ENCODE data around the gene CCDC138.

CCDC138 gene

DNA sequence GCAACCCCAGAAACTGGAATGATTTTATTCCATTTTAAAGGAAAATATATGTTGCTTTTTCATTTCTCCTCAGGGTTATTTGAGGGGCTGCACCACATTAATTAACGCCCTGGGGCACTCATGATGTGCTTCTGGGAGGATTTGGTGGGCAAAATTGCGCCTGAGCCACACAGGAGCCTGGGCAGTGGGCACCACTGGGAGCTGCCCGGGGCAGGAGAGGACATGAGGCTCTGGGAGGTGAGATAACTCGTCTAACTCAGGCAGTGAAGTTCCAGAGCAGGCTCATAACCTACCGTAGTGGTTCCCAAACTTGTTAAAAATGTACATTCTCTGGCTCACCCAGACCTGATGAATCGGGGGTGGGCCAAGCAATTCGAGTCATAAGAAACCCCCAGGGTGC, 134.1 kb downstream of the CCDC138 start:
- no peak for FAIRE-seq

DNA sequence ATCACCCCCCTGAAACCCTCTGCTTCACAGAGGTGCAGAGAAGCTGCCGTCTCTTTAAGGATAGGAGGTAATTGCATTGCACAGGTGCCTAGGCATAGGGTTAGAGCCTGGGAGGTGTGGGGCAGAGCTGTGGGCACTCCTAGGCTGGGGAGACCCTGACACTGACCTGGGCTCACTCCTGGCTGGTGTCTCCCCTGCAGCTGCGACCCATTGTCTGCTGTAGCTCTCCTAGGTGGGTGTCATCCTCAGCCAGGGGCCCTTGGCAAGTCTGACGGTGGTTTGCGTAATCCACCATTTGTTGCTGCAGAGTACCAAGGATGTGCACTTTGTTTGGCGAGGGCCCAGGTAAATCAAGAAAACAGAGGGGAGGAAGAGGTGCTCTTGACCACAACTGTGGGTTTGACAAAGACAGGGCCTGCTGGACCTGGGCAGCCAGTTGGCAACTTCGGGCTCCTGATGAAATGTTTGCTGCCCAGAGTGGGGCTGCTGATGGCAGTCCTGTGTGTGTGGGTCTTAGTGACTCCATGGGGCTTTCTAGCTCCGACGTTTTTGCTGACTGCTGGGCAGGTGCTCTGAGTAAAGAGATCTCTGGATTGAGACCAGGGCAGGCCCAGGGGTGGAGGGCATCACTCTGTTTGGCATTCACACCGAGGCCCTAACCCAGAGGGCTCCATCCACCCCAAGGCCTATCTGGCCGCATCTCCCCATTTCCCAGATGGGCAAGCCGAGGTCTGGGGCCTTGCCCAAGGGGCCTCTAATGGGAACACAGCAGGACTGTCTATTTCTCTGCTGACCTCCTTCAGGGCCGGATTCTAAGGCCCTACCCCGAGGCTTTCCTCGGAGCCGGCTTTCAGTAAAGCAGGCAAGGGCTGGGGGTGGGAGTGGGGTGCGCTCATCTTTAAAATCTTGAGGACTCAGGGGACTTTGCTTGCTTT, 134.8 kb downstream of the CCDC138 start:
- FAIRE-seq: no peak

DNA sequence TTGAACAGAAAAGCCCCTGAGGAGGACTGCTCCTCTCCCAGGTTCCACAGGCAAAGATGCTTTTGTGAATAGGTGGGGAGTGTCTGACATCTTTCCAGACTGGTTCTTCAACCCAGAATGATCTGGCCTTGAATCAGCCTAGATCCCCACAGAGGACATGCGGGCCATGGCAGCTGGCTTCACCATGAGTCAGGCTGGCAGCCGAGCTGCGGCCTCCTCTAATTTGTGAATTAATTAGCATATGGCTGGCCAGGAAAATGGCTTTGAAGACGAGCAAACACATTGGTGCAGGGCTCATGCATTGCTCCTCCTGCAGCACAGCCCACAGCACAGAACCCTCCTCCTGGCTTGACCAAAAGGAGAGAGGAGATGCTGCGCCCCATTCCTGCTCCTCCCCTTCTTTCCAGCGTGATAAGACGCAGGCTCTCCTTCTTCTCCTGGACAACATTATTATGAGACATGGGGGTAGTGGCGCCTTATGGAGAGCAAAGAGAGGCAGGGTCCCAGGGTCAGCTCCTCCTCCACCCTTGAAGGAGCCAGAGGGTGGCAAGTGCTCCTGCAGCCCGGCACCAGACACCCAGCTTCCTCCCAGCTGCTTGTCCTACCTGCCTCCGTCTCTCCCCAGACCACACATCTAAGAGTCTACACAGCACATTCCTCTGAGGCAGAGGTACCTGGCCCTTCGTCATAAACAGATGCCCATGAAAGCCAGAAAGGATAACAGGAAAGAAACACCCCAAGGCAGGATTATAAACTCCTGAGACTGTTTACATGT, 135.8 kb downstream of the CCDC138 start:
- FAIRE-seq: no peak

DNA sequence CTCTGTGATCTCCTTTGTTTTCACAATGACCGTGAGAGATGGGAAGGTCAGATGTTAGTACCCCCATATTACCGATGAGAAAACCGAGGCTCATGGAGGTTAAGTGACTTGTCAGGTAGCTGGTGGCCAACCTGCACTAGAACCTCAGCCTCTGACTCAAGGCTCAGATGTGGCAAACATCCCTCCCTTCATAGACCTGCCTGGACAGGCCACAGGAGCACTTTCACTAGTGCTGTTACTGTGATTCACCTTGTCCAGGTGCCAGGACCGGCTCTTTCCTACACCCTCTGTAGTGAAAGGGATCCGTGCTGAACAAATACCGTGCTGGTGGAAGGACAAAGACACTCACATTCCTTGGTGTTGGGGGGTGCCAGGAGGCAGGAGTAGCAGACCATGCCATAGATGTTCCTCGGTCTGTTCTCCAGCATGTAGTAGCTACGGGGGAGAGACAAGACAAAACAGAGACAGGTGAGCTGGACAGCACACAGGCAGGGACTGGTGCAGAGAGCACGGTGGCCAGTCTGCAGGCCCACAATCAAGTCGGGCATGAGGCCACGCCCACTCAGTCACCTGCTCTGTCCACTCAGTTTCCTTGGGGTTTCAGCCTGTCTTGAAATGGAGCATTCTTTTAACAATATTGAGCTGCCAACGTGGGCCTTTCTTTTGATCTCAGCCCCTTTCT, 136.6 kb downstream of the CCDC138 start:
- FAIRE-seq: no peak

DNA sequence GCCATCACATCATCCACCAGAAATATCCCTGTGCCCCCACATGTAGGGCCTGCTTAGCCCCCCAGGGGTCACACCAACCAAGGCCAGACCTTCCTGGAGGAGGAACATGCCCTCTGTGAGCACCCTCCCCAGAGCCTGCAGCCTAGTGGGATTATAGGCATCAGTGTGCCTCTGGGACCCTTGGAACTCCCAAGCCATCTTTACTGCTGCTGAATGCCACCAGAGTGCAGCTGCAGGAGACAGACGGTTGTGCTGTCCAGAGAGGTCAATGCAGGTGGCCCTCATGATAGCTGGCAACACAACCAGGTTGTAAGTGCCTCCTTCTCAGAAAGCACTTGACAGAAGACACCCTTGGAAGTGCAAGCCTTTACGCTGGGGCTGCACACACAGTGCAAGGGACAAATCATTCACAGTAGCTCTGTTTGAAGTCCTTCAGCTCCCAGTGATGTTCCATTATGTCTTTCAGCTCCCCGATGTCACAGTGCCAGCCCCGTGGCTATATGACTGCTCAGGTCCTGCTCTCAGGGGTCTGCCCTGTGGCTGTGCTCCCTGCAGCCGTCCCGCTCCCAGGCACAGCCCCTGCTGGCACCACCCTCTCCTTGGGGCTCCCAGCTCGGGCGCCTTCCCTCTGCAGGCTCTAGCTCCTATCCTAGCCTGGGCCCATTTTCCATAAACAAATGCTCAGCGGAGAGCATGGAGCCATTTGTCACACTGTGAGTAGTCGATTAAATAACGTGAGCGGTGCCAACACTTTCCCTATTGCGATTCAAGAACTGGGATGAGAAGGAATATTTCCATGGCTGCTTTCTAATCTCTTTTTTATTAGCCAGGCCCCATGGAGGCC, 137.4 kb downstream of the CCDC138 start:
- FAIRE-seq: no peak

DNA sequence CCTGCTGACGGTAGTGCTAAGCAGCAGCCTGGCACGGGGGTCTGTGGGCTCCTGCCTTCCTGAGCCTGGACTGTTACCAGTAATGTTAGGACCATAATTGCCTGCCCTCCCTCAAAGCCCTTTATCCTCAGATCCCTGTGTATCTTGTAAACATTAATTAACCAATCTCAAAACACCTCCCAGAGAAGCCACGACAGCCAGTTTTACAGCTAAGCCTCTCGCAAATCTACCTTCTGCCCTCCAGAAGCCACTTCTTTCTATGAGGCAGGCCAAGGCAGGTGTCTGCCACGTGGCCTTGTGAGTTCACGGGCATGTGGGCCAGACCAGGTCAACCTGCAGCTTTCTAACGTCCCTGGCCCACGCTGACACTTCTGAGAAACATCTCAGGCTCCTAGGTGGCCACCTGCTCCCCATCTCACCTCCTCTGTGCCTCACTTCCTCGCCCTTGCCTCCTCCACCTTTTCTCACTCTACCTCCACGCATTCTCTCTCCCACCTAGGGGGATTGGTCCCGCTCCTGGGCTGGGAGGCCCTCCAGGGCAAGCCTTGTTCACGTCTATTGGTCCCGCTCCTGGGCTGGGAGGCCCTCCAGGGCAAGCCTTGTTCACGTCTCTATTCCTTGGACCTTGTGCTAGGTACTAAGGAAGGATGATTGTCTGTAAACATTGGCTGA, 138.1 kb downstream of the CCDC138 start:
- FAIRE-seq: no peak

DNA sequence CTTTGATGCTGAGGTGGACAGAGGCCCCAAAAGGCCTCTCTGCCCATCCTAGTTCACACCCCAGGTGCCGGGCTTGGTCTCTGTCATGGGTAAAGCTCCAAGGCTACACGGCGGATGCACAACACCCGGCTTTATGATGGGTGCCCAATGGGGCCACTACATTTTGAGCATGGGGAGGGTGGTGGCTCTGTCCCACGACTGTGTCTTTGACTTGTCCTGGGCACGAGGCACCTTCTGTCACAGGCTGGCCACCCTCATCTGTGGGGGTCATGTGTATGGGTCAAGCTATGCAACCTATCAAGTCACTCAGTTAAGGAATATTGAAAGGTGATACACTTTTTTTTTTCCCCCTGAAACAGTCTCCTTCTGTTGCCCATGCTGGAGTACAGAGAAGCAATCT, 138.7 kb downstream of the CCDC138 start:
- FAIRE-seq: no peak

DNA sequence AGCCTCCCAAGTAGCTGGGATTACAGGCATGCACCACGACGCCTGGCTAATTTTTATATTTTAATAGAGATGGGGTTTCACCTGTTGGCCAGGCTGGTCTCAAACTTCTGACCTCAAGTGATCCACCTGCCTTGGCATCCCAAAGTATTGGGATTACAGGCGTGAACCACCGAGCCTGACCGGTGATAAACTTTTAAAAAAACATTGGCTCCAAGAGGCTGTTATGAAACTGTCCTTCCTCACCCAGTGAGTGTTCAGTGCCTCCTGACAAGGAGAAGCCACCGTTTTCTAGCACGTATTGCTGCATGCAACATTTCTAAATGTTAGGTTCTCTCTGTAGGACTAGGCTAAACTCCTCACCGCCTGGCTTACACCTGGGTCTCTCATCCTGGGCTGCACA, 139.2 kb downstream of the CCDC138 start:
- FAIRE-seq: no peak

Measured in A204.1 (cell line).